Vagina (tissue), 2 donors: ENCODE measurements around the gene GPRC5D. TPM values are rescaled to one million over a fixed set of nuclear protein-coding genes. Genes with fewer than 3 reads are reported as not detected.

Experiments used
- DNase-seq, 2 donors: peaks; one replicate each; pipeline ENCODE4 v3.0.0-alpha.2; 2017; ENCODE audit errors: extremely low spot score in 2 of 2
- H3K27ac ChIP-seq: fragments of 200-600 bp; sonication (generic); one replicate; pipeline ENCODE4 v1.5.1; 2019
- H3K27me3 ChIP-seq: fragments of 200-600 bp; sonication (generic); one replicate; pipeline ENCODE4 v1.5.1; 2019
- H3K36me3 ChIP-seq, 2 donors: fragments of 200-600 bp; sonication (generic); one replicate each; pipeline ENCODE4 v1.5.1; 2017 to 2019
- H3K4me1 ChIP-seq: fragments of 200-600 bp; sonication (generic); one replicate; pipeline ENCODE4 v1.5.1; 2019
- H3K4me3 ChIP-seq, 2 donors: fragments of 200-600 bp; sonication (generic); 1 replicate in 1 of 2; 2 replicates in 1 of 2; pipeline ENCODE4 v1.5.1; 2016 to 2019
- H3K9me3 ChIP-seq: fragments of 200-600 bp; sonication (generic); one replicate; pipeline ENCODE4 v1.5.1; 2019
- CTCF ChIP-seq, 3 experiments: fragments of 450-650 bp in 2 of 3; fragments of 200-600 bp in 1 of 3; sonication (generic) in 1 of 3; IDR thresholded peaks; one replicate each; pipeline ENCODE4 v1.5.1; 2017 to 2019; ENCODE audit warnings: antibody characterized with exemption in 3 of 3, mild to moderate bottlenecking in 2 of 3, moderate library complexity in 2 of 3
- POLR2A ChIP-seq, 2 donors: fragments of 450-650 bp; IDR thresholded peaks; one replicate each; pipeline ENCODE4 v1.6.1; 2017; ENCODE audit warnings: antibody characterized with exemption in 2 of 2, mild to moderate bottlenecking in 2 of 2, moderate library complexity in 2 of 2
- POLR2AphosphoS5 ChIP-seq, 2 donors: sonication (generic); formaldehyde crosslinking; IDR thresholded peaks; one replicate each; pipeline ENCODE4 v1.9.0; 2017; ENCODE audit warnings: antibody characterized with exemption in 2 of 2, mild to moderate bottlenecking in 2 of 2, low read depth in 1 of 2; ENCODE audit not compliant: insufficient read depth in 1 of 2
- intact Hi-C: fragments of 100-400 bp; cut with DNase I; formaldehyde crosslinking; loops from one replicate; pipeline ENCODE4 v1.15.1; 2023
- total RNA-seq: library from RNA; depleted of rRNA; stranded (reverse); fragments of >200 nt; gene quantifications from one replicate; pipeline ENCODE4 v1.2.3, GENCODE V29; 2016

Gene GPRC5D
- total RNA-seq, 1 donor from 2014 or later: not detected

DNA sequence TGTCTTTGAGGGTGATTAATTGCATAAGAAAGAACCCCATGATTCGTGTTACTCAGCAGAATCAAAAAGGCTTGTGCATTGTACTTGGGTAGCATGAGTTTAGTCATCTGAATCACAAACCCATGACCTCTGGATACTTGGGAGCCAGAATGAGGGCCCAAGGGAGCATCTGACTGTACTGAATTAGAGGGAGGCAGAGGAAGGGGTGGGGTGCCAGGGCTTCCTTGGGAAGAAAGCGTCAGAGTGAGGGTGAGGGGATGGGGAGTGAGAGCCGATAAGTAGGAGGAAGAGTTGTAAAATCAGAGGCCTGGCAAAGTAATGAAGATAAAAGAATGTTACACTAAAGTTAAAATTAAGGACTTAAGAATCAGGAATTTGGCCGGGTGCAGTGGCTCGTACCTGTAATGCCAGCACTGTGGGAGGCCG is 29.8 kb downstream of the GPRC5D start:
- TF ChIP-seq POLR2A (IDR thresholded peaks at IDR 0.05) (no peak), POLR2AphosphoS5 (IDR thresholded peaks at IDR 0.05; ENCODE audit: insufficient read depth in 1 of 2, low read depth in 1 of 2) (peak in 1 of 2 donors; percentile 57), CTCF (IDR thresholded peaks at IDR 0.05) (no peak)
- Histone ChIP-seq H3K4me3 (no peak overlapping the region), H3K27ac (peak overlapping the region; percentile 44), H3K9me3 (no peaks in the 10 kb centered on the region), H3K4me1 (peaks cover 9% of the 10 kb centered on the region), H3K27me3 (no peaks in the 10 kb centered on the region), H3K36me3 (no peaks in the 10 kb centered on the region)
- no peak for DNase-seq
- intact Hi-C loops: no loop called here

- no peak for DNase-seq
Observed at GRCh38 chr12:12919666-12920435, 32.1 kb downstream of the GPRC5D start.

DNA sequence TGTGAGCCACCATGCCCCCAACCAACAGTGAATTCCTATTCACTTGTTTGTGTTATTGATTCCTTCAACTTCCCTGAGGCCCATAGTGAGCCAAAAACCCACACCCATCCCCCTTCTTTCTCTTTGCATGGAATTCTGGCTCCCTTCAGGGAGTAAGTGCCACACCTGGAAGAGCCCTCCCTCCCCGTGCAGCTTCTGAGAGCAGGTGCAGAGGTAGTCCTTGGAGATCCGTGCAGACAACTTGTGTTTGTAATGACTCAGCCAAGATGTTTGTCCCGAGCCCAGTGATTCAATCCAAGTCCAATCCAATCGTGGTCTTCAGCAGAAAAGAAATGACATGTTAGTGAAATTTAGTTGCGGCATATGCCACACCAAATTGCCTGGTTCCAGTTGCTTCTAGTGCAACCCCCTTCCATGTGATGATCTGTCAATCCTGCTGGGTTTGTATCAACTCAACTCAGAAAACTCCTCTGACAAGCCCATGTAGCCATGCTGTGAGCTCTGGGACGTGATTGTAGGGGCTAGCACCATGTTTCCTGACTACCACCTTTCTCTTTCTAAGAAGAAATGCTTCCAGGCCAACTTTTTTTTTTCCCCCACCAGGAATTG is 33.1 kb downstream of the GPRC5D start:
- H3K4me3 ChIP-seq: no peak overlapping the region
- intact Hi-C loops: loop anchor here (5.0 to 10.0 kb wide), 2 partner anchors 58 to 176 kb away; no protein-coding TSS in a partner anchor

More at GRCh38 chr12:12919666-12920435, 32.1 kb downstream of the GPRC5D start:
- Histone ChIP-seq H3K9me3 (no peaks in the 10 kb centered on the region), H3K27me3 (no peaks in the 10 kb centered on the region), H3K4me3 (no peak overlapping the region), H3K36me3 (no peaks in the 10 kb centered on the region), H3K27ac (no peak overlapping the region), H3K4me1 (peaks cover 25% of the 10 kb centered on the region)
- TF ChIP-seq CTCF (IDR thresholded peaks at IDR 0.05): no peak
- intact Hi-C loops: loop anchor here (5.0 to 10.0 kb wide), 2 partner anchors 57 to 175 kb away; no protein-coding TSS in a partner anchor

GRCh38 chr12:12917517-12917916 is 34.5 kb downstream of the GPRC5D start:
- intact Hi-C loops: loop anchor here (5.0 to 10.0 kb wide), 2 partner anchors 60 to 177 kb away; no protein-coding TSS in a partner anchor
- Histone ChIP-seq H3K36me3 (no peaks in the 10 kb centered on the region), H3K27ac (peak overlapping the region; percentile 49), H3K4me3 (no peak overlapping the region), H3K27me3 (no peaks in the 10 kb centered on the region), H3K9me3 (no peaks in the 10 kb centered on the region), H3K4me1 (peaks cover 25% of the 10 kb centered on the region)
- no peak for DNase-seq
- TF ChIP-seq POLR2AphosphoS5 (IDR thresholded peaks at IDR 0.05; ENCODE audit: insufficient read depth in 1 of 2, low read depth in 1 of 2) (no peak), CTCF (IDR thresholded peaks at IDR 0.05) (no peak), POLR2A (IDR thresholded peaks at IDR 0.05) (no peak)

More for the DNA sequence above, 33.1 kb downstream of the GPRC5D start:
- Histone ChIP-seq H3K27ac (no peak overlapping the region), H3K36me3 (no peaks in the 10 kb centered on the region), H3K9me3 (no peaks in the 10 kb centered on the region), H3K27me3 (no peaks in the 10 kb centered on the region), H3K4me1 (peaks cover 25% of the 10 kb centered on the region)
- no peak for DNase-seq
- no peak for TF ChIP-seq POLR2AphosphoS5 (IDR thresholded peaks at IDR 0.05; ENCODE audit: insufficient read depth in 1 of 2, low read depth in 1 of 2)
- no peak for TF ChIP-seq CTCF (IDR thresholded peaks at IDR 0.05)
- no peak for TF ChIP-seq POLR2A (IDR thresholded peaks at IDR 0.05)
